GM21526 (cell line): ENCODE data around the gene LMX1A.

ENCODE experiments used
- ATAC-seq: cut with Tn5 transposase; IDR thresholded peaks from one replicate; pipeline ENCODE4 v1.9.1; 2021; ENCODE audit warnings: moderate library complexity; ENCODE audit not compliant: unreplicated experiment, low FRiP score

The LMX1A gene

DNA sequence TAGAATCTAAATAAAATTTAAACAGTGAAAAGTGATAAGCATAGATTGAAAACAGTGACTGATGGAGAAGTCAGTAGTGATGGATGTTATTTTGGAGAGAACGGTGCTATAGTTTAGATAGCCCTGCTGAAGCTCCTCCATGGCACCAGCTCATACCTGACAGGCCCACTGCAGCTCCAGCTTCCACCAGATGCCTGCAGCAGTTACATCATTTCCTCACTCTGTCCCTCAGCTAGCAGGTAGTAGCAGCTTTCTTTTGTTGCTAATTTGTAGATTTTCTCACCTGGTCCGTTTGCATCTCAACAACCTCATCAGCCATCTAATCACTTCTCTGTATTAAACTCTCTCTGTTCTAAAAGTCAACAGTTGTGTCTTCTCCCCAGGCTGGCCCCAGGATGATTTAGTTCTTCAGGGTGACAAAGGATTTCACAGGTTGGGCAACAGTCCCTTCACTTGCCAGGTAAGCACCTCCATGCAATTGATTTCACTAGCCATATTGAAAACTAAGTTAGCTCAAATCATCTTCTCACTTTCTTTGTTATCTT lies 128.3 kb downstream of the LMX1A start:
- no peak for ATAC-seq

DNA sequence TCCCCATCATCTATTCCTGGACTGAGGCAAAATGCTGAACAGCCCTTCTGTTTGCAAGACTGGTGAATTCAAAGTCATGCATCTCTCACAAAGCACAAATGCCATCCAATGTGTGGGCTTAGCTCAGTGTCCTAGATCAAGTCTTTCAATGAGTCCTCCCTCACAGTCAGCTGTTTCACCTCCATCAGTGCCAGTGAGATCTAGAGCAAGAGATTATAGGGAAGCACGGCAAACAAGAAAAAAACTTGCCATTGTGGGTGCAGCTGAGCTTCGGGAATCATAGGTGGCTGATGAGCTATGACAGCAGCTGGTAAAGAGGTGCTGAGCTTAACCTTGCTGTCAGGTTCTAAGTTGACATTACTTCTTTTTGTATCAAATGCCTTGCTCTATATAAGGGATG lies 130.2 kb downstream of the LMX1A start:
- no peak for ATAC-seq

- no peak for ATAC-seq
These were observed 130.9 kb downstream of the LMX1A start for GRCh38 chr1:165225650-165226049.

GRCh38 chr1:165225062-165225461 lies 131.5 kb downstream of the LMX1A start:
- no peak for ATAC-seq

- ATAC-seq, result no peak
These were observed 132.0 kb downstream of the LMX1A start for GRCh38 chr1:165224504-165224903.

DNA sequence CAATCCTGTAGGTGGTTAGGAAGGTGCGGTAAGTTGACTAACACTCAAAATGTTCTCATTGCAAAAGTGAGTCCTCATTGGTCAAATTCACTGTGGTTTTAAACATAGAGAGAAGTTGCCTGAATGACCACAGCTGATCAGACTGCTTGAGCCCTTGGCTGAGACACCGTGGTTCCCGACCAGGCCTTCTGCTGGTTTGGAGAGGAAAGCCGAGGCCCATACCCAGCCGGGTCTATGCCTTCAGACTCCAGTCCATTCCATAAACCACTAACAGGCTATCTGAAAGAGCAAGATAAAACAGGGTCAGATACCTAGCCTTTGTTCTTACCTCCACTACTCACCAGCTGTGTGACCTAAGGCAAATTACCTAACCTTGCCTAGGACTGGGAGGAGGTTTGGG lies 133.9 kb downstream of the LMX1A start:
- ATAC-seq, result no peak

- no peak for ATAC-seq
These were observed 137.8 kb downstream of the LMX1A start for GRCh38 chr1:165218731-165219130.

DNA sequence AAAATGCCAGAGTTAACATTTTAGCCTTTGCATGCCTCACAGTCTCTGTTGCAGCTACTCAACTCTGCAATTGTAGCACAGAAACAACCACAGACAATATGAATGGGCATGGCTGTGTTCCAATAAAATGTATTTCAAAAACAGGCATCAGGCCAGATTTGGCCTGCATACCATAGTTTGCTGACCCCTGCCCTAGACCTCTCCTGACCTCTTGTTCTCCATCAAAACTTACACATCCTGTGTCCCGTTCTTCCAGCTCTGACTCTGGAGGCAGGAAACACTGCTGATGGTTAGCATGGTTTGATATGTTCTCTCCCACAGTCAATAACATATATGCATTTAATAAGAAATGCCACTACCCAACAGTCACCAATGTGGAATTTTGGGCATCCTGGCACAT lies 138.6 kb downstream of the LMX1A start:
- no peak for ATAC-seq

- no peak for ATAC-seq
These were observed 140.3 kb downstream of the LMX1A start for GRCh38 chr1:165216254-165216653.

DNA sequence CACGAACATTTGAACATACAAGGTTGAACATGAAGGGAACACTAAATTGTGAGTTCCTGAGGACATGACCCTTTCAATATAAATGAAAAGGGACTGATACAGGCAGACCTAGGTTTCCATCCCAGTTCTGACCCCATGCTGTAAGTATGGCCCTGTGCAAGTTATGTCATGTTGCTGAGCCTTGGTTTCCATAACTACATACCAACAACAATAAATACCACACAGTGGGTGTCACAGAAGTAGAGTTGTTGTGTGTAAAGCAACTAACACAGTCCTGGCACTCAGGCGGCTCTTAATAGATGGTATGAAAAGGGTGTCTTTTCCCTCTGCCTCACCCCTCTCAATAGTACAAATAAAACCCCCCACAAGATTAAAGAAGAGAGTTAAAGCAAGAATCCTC lies 140.8 kb downstream of the LMX1A start:
- no peak for ATAC-seq

- ATAC-seq, result no peak
These were observed 144.3 kb downstream of the LMX1A start for GRCh38 chr1:165212229-165212628.

- ATAC-seq, result no peak
These were observed 148.5 kb downstream of the LMX1A start for GRCh38 chr1:165207853-165208515.

GRCh38 chr1:165205145-165205544 lies 151.4 kb downstream of the LMX1A start:
- ATAC-seq, result no peak

DNA sequence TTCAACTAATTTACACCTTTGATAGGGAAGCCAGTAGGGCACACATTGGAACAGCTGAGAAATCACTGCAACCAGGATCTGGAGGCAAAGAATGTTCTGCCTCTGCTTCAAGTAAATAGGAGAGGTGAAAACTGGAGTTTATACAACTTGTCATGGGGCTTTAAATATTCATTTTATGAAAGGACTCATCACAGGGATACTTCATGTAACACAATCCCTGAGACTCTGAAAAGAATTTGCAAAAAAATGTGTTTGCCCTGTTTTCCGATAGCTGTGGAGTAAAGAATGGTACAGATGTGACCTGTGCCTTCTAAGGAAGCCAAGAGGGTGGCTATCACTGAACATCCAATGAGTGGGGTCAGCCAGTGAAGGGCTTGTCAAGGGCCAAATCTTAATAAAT lies 152.0 kb downstream of the LMX1A start:
- no peak for ATAC-seq

- no peak for ATAC-seq
These were observed 165.4 kb downstream of the LMX1A start for GRCh38 chr1:165191087-165191486.

DNA sequence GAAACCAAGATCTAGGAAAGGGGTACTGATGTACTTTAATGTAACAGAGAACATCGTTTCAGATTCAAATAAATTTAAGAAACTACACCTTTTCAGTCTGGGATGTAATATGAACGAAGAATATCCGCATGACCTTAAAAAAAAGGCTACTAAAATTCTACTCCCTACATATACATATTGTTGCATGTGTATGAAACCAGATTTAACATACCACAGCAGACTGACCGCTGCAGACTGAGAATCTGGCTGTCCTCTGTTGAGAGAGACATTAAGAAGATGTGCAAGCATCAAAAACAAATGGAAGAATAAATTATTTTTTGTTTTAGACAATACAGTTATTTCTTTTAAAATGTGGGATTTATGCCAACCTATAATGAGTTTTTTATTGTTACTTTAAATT lies 166.6 kb downstream of the LMX1A start:
- ATAC-seq, result no peak

DNA sequence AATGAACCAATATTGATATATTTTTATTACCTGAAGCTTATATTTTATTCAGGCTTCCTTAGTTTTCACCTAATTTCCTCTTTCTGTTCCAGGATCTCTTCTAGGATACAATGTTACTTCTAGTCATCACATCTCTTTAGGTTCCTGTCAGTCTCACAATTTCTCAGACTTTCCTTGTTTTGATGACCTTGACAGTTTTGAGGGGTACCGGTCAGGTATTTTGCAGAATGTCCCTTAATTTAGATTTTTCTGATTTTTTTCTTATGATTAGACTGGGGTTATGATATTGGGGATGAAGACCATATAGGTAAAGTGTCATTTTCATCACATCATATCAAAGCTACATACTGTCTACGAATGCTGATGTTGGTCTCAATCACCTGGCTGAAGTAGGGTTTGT lies 167.5 kb downstream of the LMX1A start:
- no peak for ATAC-seq

GRCh38 chr1:165187031-165188009 lies 169.2 kb downstream of the LMX1A start:
- ATAC-seq, result no peak

DNA sequence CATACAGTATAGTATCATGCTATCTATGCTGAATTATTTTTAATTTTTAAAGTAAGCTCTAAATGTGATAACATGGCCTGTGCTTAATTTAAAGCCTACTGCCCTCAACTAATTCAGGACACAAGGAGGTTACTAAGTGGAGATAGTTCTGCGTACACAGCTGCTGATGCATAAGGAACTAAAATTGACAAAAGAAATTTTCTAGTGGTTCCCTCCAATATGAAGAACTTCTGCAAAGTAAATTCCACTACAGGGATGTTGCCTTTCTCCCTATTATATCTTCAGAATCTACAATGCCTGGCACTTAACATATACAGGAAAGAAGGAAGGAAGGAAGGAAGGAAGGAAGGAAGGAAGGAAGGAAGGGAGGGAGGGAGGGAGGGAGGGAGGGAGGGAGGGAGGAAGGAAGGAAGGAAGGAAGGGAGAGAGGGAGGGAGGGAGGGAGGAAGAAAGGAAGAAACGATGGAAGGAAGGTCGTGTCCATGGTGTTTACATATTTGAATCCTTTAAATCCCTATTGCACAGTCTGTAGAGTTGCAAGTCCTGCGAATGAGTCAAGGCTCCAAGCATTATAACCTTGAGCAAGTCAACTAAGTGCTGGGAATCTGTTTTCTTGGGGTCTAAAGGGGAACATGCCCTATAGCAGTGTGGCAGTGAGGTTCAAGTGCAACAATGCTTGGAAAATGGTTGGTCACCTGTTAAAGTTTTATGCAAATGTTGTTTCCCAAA lies 171.2 kb downstream of the LMX1A start:
- ATAC-seq, result no peak

DNA sequence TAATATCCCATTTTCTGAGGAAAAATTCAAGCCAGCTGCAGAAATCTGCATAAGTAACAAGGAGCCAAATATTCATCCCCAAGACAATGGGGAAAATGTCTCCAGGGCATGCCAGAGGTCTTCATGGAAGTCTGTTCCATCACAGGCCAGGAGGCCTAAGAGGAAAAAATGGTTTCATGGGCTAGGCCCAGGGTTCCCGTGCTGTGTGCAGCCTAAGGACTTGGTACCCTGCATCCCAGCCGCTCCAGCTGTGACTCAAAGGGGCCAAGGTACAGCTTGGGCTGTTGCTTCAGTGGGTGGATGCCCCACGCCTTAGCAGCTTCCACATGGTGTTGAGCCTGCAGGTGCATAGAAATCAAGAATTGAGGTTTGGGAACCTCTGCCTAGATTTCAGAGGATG lies 173.5 kb downstream of the LMX1A start:
- ATAC-seq, result no peak

DNA sequence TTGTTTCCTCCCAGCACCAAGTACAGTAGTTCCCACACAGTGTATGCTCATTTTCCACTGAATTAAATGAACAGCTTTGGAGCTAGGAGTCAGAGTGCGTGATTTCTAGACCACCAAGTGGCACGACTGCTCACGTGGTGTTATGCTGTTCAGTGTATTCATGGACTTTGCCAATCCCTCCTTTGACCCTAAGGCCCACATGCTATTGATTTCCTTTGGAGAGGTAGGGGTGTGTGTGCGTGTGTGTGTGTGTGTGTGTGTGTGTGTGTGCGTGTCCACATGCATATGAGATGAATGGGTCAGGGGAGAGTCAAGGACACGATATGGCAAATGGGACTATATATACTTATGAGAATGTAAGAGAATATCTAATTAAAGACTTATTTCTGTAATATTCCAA lies 177.2 kb downstream of the LMX1A start:
- ATAC-seq, result no peak
